ENCODE data around the gene TAS2R14. TPM values are rescaled to one million over a fixed set of nuclear protein-coding genes. Genes with fewer than 3 reads are reported as not detected.

Gene TAS2R14
- total RNA-seq, 2 donors from 2014 or later: 2.3 to 6.2 TPM

GRCh38 chr12:10941916-10942607 is 3.0 kb upstream of the TAS2R14 start:
- no peak overlapping the region for H3K4me3 Mint-ChIP-seq
- H3K27ac Mint-ChIP-seq: no peak overlapping the region
- DNase-seq (ENCODE audit: low spot score) (no peak), ATAC-seq (peak in 1 of 2 donors; percentile 52)
- H3K4me1 Mint-ChIP-seq (ENCODE audit: low read depth in 2 of 2): peaks cover 0 to 4% of the 10 kb centered on the region in 2 donors
- H3K9me3 Mint-ChIP-seq: peaks cover 3% of the 10 kb centered on the region
- no peaks in the 10 kb centered on the region for H3K27me3 Mint-ChIP-seq
- peaks cover 5% of the 10 kb centered on the region for H3K36me3 Mint-ChIP-seq

GRCh38 chr12:10941369-10941768 is 2.3 kb upstream of the TAS2R14 start:
- no peaks in the 10 kb centered on the region for H3K27me3 Mint-ChIP-seq
- DNase-seq (ENCODE audit: low spot score) (no peak), ATAC-seq (no peak)
- H3K27ac Mint-ChIP-seq: no peak overlapping the region
- H3K9me3 Mint-ChIP-seq: no peaks in the 10 kb centered on the region
- no peaks in the 10 kb centered on the region for H3K36me3 Mint-ChIP-seq
- H3K4me1 Mint-ChIP-seq (ENCODE audit: low read depth in 2 of 2): peaks cover 0 to 4% of the 10 kb centered on the region in 2 donors
- no peak overlapping the region for H3K4me3 Mint-ChIP-seq

- ATAC-seq: no peak
- Mint-ChIP-seq H3K4me1 (ENCODE audit: low read depth in 2 of 2) (peaks cover 0 to 4% of the 10 kb centered on the region in 2 donors), H3K36me3 (no peaks in the 10 kb centered on the region), H3K27me3 (no peaks in the 10 kb centered on the region), H3K9me3 (no peaks in the 10 kb centered on the region), H3K4me3 (no peak overlapping the region), H3K27ac (no peak overlapping the region)
- DNase-seq (ENCODE audit: low spot score): no peak
Measured at GRCh38 chr12:10940389-10940788, 1.3 kb upstream of the TAS2R14 start.

- no peak for DNase-seq (ENCODE audit: low spot score)
- peaks cover 6% of the 10 kb centered on the region in 2 donors for H3K4me1 Mint-ChIP-seq (ENCODE audit: low read depth in 2 of 2)
- H3K4me3 Mint-ChIP-seq: no peak overlapping the region
- no peaks in the 10 kb centered on the region for H3K9me3 Mint-ChIP-seq
- ATAC-seq: no peak
- no peak overlapping the region for H3K27ac Mint-ChIP-seq
- no peaks in the 10 kb centered on the region for H3K36me3 Mint-ChIP-seq
- H3K27me3 Mint-ChIP-seq: no peaks in the 10 kb centered on the region
Measured at GRCh38 chr12:10936506-10936905, 2.6 kb downstream of the TAS2R14 start.

- no peak for DNase-seq (ENCODE audit: low spot score)
- H3K9me3 Mint-ChIP-seq: no peaks in the 10 kb centered on the region
- H3K4me3 Mint-ChIP-seq: no peak within 1 kb of the TSS
- no peak for ATAC-seq
- no peaks in the 10 kb centered on the region for H3K27me3 Mint-ChIP-seq
- no peak within 1 kb of the TSS for H3K27ac Mint-ChIP-seq
- peaks cover 6% of the 10 kb centered on the region in 2 donors for H3K4me1 Mint-ChIP-seq (ENCODE audit: low read depth in 2 of 2)
- no peaks in the 10 kb centered on the region for H3K36me3 Mint-ChIP-seq
Measured at GRCh38 chr12:10928746-10929286, 10.2 kb downstream of the TAS2R14 start, which contains the start of gene PRH2. Gene PRH2 (plus strand): TSS chr12:10929236. CDS start chr12:10929274, 38 bp downstream.

- H3K4me1 Mint-ChIP-seq (ENCODE audit: low read depth in 2 of 2): no peaks in the 10 kb centered on the region
- no peaks in the 10 kb centered on the region for H3K27me3 Mint-ChIP-seq
- DNase-seq (ENCODE audit: low spot score) (no peak), ATAC-seq (no peak)
- H3K9me3 Mint-ChIP-seq: no peaks in the 10 kb centered on the region
- no peak overlapping the region for H3K4me3 Mint-ChIP-seq
- no peaks in the 10 kb centered on the region for H3K36me3 Mint-ChIP-seq
- no peak overlapping the region for H3K27ac Mint-ChIP-seq
Measured at GRCh38 chr12:10926269-10926668, 12.8 kb downstream of the TAS2R14 start.

GRCh38 chr12:10919809-10920208 is 19.3 kb downstream of the TAS2R14 start:
- Mint-ChIP-seq H3K27me3 (no peaks in the 10 kb centered on the region), H3K4me1 (ENCODE audit: low read depth in 2 of 2) (no peaks in the 10 kb centered on the region), H3K9me3 (no peaks in the 10 kb centered on the region), H3K4me3 (no peak overlapping the region), H3K36me3 (no peaks in the 10 kb centered on the region), H3K27ac (no peak overlapping the region)
- ATAC-seq (no peak), DNase-seq (ENCODE audit: low spot score) (no peak)

GRCh38 chr12:10910380-10910779 is 28.7 kb downstream of the TAS2R14 start:
- Mint-ChIP-seq H3K9me3 (no peaks in the 10 kb centered on the region), H3K36me3 (peaks cover 4% of the 10 kb centered on the region), H3K27ac (no peak overlapping the region), H3K4me3 (no peak overlapping the region), H3K27me3 (no peaks in the 10 kb centered on the region), H3K4me1 (ENCODE audit: low read depth in 2 of 2) (no peaks in the 10 kb centered on the region)
- DNase-seq (ENCODE audit: low spot score) (no peak), ATAC-seq (no peak)

GRCh38 chr12:10909462-10909861 is 29.6 kb downstream of the TAS2R14 start, which contains the start of gene TAS2R13:
Gene TAS2R13 (minus strand): TSS chr12:10909562. CDS start chr12:10909298, 264 bp downstream.
- Mint-ChIP-seq H3K4me3 (no peak within 1 kb of the TSS), H3K36me3 (peaks cover 12% of the 10 kb centered on the region), H3K27me3 (no peaks in the 10 kb centered on the region), H3K27ac (no peak within 1 kb of the TSS), H3K9me3 (peaks cover 4% of the 10 kb centered on the region), H3K4me1 (ENCODE audit: low read depth in 2 of 2) (no peaks in the 10 kb centered on the region)
- DNase-seq (ENCODE audit: low spot score) (no peak), ATAC-seq (no peak)

- DNase-seq (ENCODE audit: low spot score): no peak
- Mint-ChIP-seq H3K9me3 (peaks cover 26% of the 10 kb centered on the region), H3K4me3 (no peak overlapping the region), H3K4me1 (ENCODE audit: low read depth in 2 of 2) (no peaks in the 10 kb centered on the region), H3K36me3 (peaks cover 35% of the 10 kb centered on the region), H3K27me3 (no peaks in the 10 kb centered on the region), H3K27ac (no peak overlapping the region)
- no peak for ATAC-seq
Measured at GRCh38 chr12:10904686-10905085, 34.4 kb downstream of the TAS2R14 start.

GRCh38 chr12:10901427-10901826 is 37.6 kb downstream of the TAS2R14 start:
- H3K9me3 Mint-ChIP-seq: peaks cover 26% of the 10 kb centered on the region
- ATAC-seq (no peak), DNase-seq (ENCODE audit: low spot score) (no peak)
- peaks cover 0 to 5% of the 10 kb centered on the region in 2 donors for H3K4me1 Mint-ChIP-seq (ENCODE audit: low read depth in 2 of 2)
- no peak overlapping the region for H3K4me3 Mint-ChIP-seq
- H3K36me3 Mint-ChIP-seq: peaks cover 37% of the 10 kb centered on the region
- H3K27me3 Mint-ChIP-seq: no peaks in the 10 kb centered on the region
- no peak overlapping the region for H3K27ac Mint-ChIP-seq

- Mint-ChIP-seq H3K4me3 (no peak overlapping the region), H3K36me3 (peaks cover 37% of the 10 kb centered on the region), H3K4me1 (ENCODE audit: low read depth in 2 of 2) (peaks cover 0 to 5% of the 10 kb centered on the region in 2 donors), H3K27me3 (no peaks in the 10 kb centered on the region), H3K27ac (no peak overlapping the region), H3K9me3 (peaks cover 26% of the 10 kb centered on the region)
- DNase-seq (ENCODE audit: low spot score) (no peak), ATAC-seq (no peak)
Measured at GRCh38 chr12:10900972-10901371, 38.1 kb downstream of the TAS2R14 start.

GRCh38 chr12:10900530-10900929 is 38.5 kb downstream of the TAS2R14 start:
- DNase-seq (ENCODE audit: low spot score) (no peak), ATAC-seq (no peak)
- Mint-ChIP-seq H3K4me3 (no peak overlapping the region), H3K4me1 (ENCODE audit: low read depth in 2 of 2) (peaks cover 0 to 5% of the 10 kb centered on the region in 2 donors), H3K27me3 (no peaks in the 10 kb centered on the region), H3K27ac (no peak overlapping the region), H3K36me3 (peaks cover 37% of the 10 kb centered on the region), H3K9me3 (peaks cover 26% of the 10 kb centered on the region)

GRCh38 chr12:10896854-10897253 is 42.2 kb downstream of the TAS2R14 start:
- no peak overlapping the region for H3K27ac Mint-ChIP-seq
- peaks cover 6% of the 10 kb centered on the region for H3K36me3 Mint-ChIP-seq
- ATAC-seq (no peak), DNase-seq (ENCODE audit: low spot score) (no peak)
- peaks cover 0 to 5% of the 10 kb centered on the region in 2 donors for H3K4me1 Mint-ChIP-seq (ENCODE audit: low read depth in 2 of 2)
- H3K27me3 Mint-ChIP-seq: no peaks in the 10 kb centered on the region
- peaks cover 4% of the 10 kb centered on the region for H3K9me3 Mint-ChIP-seq
- no peak overlapping the region for H3K4me3 Mint-ChIP-seq

All from natural killer cell treated with Interleukin-12 subunit alpha and Interleukin-12 subunit beta and Interleukin-15 and Interleukin-18, amount 100 ng/mL, for 72 hours (primary cell).